LHCN-M2 (cell line): ENCODE measurements around the gene RCAN3. TPM values are rescaled to one million over a fixed set of nuclear protein-coding genes. Genes with fewer than 3 reads are reported as not detected.

Experiments
- DNase-seq: peaks from one replicate; pipeline ENCODE4 v3.0.0-alpha.2; 2012; ENCODE audit warnings: low read depth
- polyA plus RNA-seq: library from polyadenylated mRNA; unstranded; fragments of >200 nt; gene quantifications from one replicate; pipeline ENCODE4 v1.2.1, GENCODE V29; 2012; ENCODE audit warnings: missing spikeins
- total RNA-seq: library from RNA; depleted of rRNA; stranded (reverse); fragments of >200 nt; gene quantifications from 2 replicates; pipeline ENCODE4 v1.2.3, GENCODE V29; 2014; rRNA removed

Gene RCAN3
- total RNA-seq, result 6.1 and 6.8 TPM in 2 replicates
- polyA plus RNA-seq, result 3.9 TPM

- peak; percentile 76 for DNase-seq
Observed at GRCh38 chr1:24502709-24503058, at the start of gene RCAN3. Gene RCAN3, plus strand, starts transcription at chr1:24502836. Its CDS starts 11,537 bp downstream, at chr1:24514373.

- DNase-seq, result no peak
Observed at GRCh38 chr1:24452922-24453485, 49.6 kb upstream of the RCAN3 start.

GRCh38 chr1:24454673-24455072 lies 48.0 kb upstream of the RCAN3 start:
- no peak for DNase-seq

- DNase-seq, result no peak
Observed at GRCh38 chr1:24455272-24455671, 47.4 kb upstream of the RCAN3 start.

GRCh38 chr1:24457866-24458265 lies 44.8 kb upstream of the RCAN3 start:
- DNase-seq, result no peak

- no peak for DNase-seq
Observed at GRCh38 chr1:24459551-24460266, 42.9 kb upstream of the RCAN3 start.

GRCh38 chr1:24462128-24462527 lies 40.5 kb upstream of the RCAN3 start:
- DNase-seq, result peak; percentile 71

GRCh38 chr1:24463776-24464735 lies 38.6 kb upstream of the RCAN3 start:
- DNase-seq, result no peak

GRCh38 chr1:24465099-24465498 lies 37.5 kb upstream of the RCAN3 start:
- DNase-seq, result no peak

- DNase-seq, result no peak
Observed at GRCh38 chr1:24465638-24466037, 37.0 kb upstream of the RCAN3 start.

GRCh38 chr1:24468685-24469316 lies 33.8 kb upstream of the RCAN3 start:
- peak; percentile 19 for DNase-seq

- no peak for DNase-seq
Observed at GRCh38 chr1:24470592-24470991, 32.0 kb upstream of the RCAN3 start.

- DNase-seq, result no peak
Observed at GRCh38 chr1:24472527-24473251, 29.9 kb upstream of the RCAN3 start.

- no peak for DNase-seq
Observed at GRCh38 chr1:24474193-24474592, 28.4 kb upstream of the RCAN3 start.

GRCh38 chr1:24475700-24476099 lies 26.9 kb upstream of the RCAN3 start:
- DNase-seq, result no peak

- no peak for DNase-seq
Observed at GRCh38 chr1:24476571-24476970, 26.1 kb upstream of the RCAN3 start.

- DNase-seq, result no peak
Observed at GRCh38 chr1:24477309-24477708, 25.3 kb upstream of the RCAN3 start.

- no peak for DNase-seq
Observed at GRCh38 chr1:24481101-24481500, 21.5 kb upstream of the RCAN3 start.

- no peak for DNase-seq
Observed at GRCh38 chr1:24481843-24482610, 20.6 kb upstream of the RCAN3 start.

- no peak for DNase-seq
Observed at GRCh38 chr1:24483441-24483840, 19.2 kb upstream of the RCAN3 start.
